Mesenchymal stem cell (in vitro differentiated cells and primary cell): Measurements from ENCODE around the gene GABRD.
A peak's percentile ranks its signal among the peaks of the same experiment; 100 is the strongest.

Experiments
- DNase-seq: peaks from one replicate; pipeline ENCODE4 v3.0.0-alpha.2; 2013
- H2AFZ ChIP-seq: one replicate; pipeline ENCODE4 v1.6.1; 2013; ENCODE audit warnings: low read depth, mild to moderate bottlenecking, control low read depth, inconsistent platforms, low read length, moderate library complexity
- H2AK5ac ChIP-seq: 2 replicates; pipeline ENCODE4 v1.6.1; 2013; ENCODE audit warnings: low read length, moderate library complexity, mild to moderate bottlenecking, inconsistent platforms; ENCODE audit not compliant: severe bottlenecking
- H2BK120ac ChIP-seq: one replicate; pipeline ENCODE4 v1.6.1; 2013; ENCODE audit warnings: low read depth, mild to moderate bottlenecking, inconsistent platforms, low read length, moderate library complexity
- H2BK12ac ChIP-seq, 2 experiments: one replicate each; pipeline ENCODE4 v1.6.1; 2013; ENCODE audit warnings: inconsistent platforms in 2 of 2, low read length in 2 of 2, mild to moderate bottlenecking in 2 of 2, moderate library complexity in 2 of 2, control low read depth in 1 of 2
- H2BK15ac ChIP-seq: one replicate; pipeline ENCODE4 v1.6.1; 2013; ENCODE audit warnings: mild to moderate bottlenecking, low read depth, inconsistent platforms; ENCODE audit not compliant: poor library complexity, severe bottlenecking
- H2BK5ac ChIP-seq: 2 replicates; pipeline ENCODE4 v1.6.1; 2013; ENCODE audit warnings: low read depth, mild to moderate bottlenecking, low read length, control low read depth, inconsistent platforms; ENCODE audit not compliant: poor library complexity, severe bottlenecking
- H3K14ac ChIP-seq, 2 experiments: one replicate each; pipeline ENCODE4 v1.6.1; 2013; ENCODE audit warnings: inconsistent platforms in 2 of 2, low read length in 2 of 2, control low read depth in 1 of 2, mild to moderate bottlenecking in 1 of 2, moderate library complexity in 1 of 2
- H3K18ac ChIP-seq, 2 experiments: one replicate each; pipeline ENCODE4 v1.6.1; 2013; ENCODE audit warnings: inconsistent platforms in 2 of 2, low read length in 2 of 2, control low read depth in 1 of 2, low read depth in 1 of 2, mild to moderate bottlenecking in 1 of 2
- H3K23ac ChIP-seq, 2 experiments: one replicate each; pipeline ENCODE4 v1.6.1; 2013; ENCODE audit warnings: inconsistent platforms in 2 of 2, low read length in 2 of 2, mild to moderate bottlenecking in 2 of 2, moderate library complexity in 2 of 2, control low read depth in 1 of 2
- H3K27ac ChIP-seq: 2 replicates; pipeline ENCODE4 v1.5.1; 2013; ENCODE audit warnings: mild to moderate bottlenecking, moderate library complexity, low read length, control low read depth, inconsistent platforms; ENCODE audit not compliant: poor library complexity, severe bottlenecking
- H3K27me3 ChIP-seq, 2 experiments: 2 replicates each; pipeline versions ENCODE4 v1.6.1 to v1.7.0; 2013; ENCODE audit warnings: low read length in 2 of 2, mild to moderate bottlenecking in 2 of 2, moderate library complexity in 2 of 2, control low read depth in 1 of 2, inconsistent platforms in 1 of 2; ENCODE audit not compliant: control insufficient read depth in 1 of 2, insufficient read depth in 1 of 2
- H3K36me3 ChIP-seq, 2 experiments: 2 replicates each; pipeline versions ENCODE4 v1.6.1 to v1.7.0; 2013; ENCODE audit warnings: low read length in 2 of 2, control low read depth in 1 of 2, inconsistent platforms in 1 of 2, low read depth in 1 of 2, mild to moderate bottlenecking in 1 of 2; ENCODE audit not compliant: insufficient read depth in 2 of 2, control insufficient read depth in 1 of 2
- H3K4ac ChIP-seq, 2 experiments: one replicate each; pipeline ENCODE4 v1.6.1; 2013; ENCODE audit warnings: inconsistent platforms in 2 of 2, low read length in 2 of 2, mild to moderate bottlenecking in 2 of 2, moderate library complexity in 2 of 2, control low read depth in 1 of 2, low read depth in 1 of 2
- H3K4me1 ChIP-seq: 2 replicates; pipeline ENCODE4 v1.6.1; 2013; ENCODE audit warnings: low read depth, low read length, control low read depth; ENCODE audit not compliant: control insufficient read depth, insufficient read depth
- H3K4me2 ChIP-seq: 2 replicates; pipeline ENCODE4 v1.6.1; 2013; ENCODE audit warnings: low read length, mild to moderate bottlenecking, inconsistent platforms; ENCODE audit not compliant: poor library complexity, severe bottlenecking
- H3K4me3 ChIP-seq, 2 experiments: 2 replicates each; pipeline versions ENCODE4 v1.5.1 to v1.7.0; 2013; ENCODE audit warnings: low read length in 2 of 2, mild to moderate bottlenecking in 2 of 2, control low read depth in 1 of 2, low read depth in 1 of 2; ENCODE audit not compliant: insufficient read depth in 1 of 2
- H3K79me1 ChIP-seq: replicated peaks from 2 replicates; pipeline ENCODE4 v1.6.1; 2013; ENCODE audit warnings: mild to moderate bottlenecking, control low read depth, low read length, inconsistent platforms; ENCODE audit not compliant: poor library complexity, severe bottlenecking
- H3K9ac ChIP-seq: 2 replicates; pipeline ENCODE4 v1.7.0; 2013; ENCODE audit warnings: mild to moderate bottlenecking, low read length, moderate library complexity
- H3K9me3 ChIP-seq: 2 replicates; pipeline ENCODE4 v1.7.0; 2013; ENCODE audit warnings: mild to moderate bottlenecking, low read length; ENCODE audit not compliant: control insufficient read depth
- H4K8ac ChIP-seq: one replicate; pipeline ENCODE4 v1.6.1; 2013; ENCODE audit warnings: inconsistent platforms, mild to moderate bottlenecking, low read length, moderate library complexity
- H4K91ac ChIP-seq: one replicate; pipeline ENCODE4 v1.6.1; 2013; ENCODE audit warnings: mild to moderate bottlenecking, low read length, inconsistent platforms
- WGBS: methylation state at CpG from one replicate; pipeline ENCODE4 v1.1.7; 2013; ENCODE audit warnings: mixed read lengths; 5-methylcytosine and 5-hydroxymethylcytosine counted together

Gene GABRD

DNA sequence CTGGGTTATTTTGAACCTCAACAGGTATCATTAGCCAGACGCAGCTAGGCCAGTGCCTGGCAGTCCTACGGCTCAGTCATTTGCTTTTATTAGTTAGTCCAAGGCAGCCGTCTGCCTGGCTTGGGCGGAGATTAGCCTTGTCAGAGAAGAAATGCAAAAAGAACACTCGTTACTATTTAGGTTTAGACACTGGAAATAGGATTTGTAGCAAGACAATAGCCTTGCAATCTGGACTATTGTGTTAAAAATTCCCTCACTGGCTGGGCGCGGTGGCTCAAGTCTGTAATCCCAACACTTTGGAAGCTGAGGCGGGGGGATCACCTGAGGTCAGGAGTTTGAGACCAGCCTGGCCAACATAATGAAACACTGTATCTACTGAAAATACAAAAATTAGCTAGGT is 20.1 kb downstream of the GABRD start:
- Histone ChIP-seq H3K18ac (no peak overlapping the region), H3K4me1 (peaks cover under 1% of the 10 kb centered on the region), H3K14ac (no peak overlapping the region), H3K9ac (no peak overlapping the region), H3K4ac (no peak overlapping the region), H2BK15ac (no peak overlapping the region), H2AK5ac (no peak overlapping the region), H3K27me3 (peaks cover 44 to 59% of the 10 kb centered on the region in 2 experiments), H2BK5ac (no peak overlapping the region), H3K36me3 (no peaks in the 10 kb centered on the region), H2BK120ac (no peak overlapping the region), H3K4me3 (no peak overlapping the region), H3K23ac (no peak overlapping the region), H3K4me2 (no peak overlapping the region), H2BK12ac (no peak overlapping the region), H2AFZ (no peak overlapping the region), H3K9me3 (peaks cover 6% of the 10 kb centered on the region), H4K91ac (no peak overlapping the region), H3K27ac (no peak overlapping the region), H4K8ac (no peak overlapping the region), H3K79me1 (no peaks in the 10 kb centered on the region)
- no peak for DNase-seq
- 81% methylated on average over 7 of the region's 8 CpGs for WGBS

DNA sequence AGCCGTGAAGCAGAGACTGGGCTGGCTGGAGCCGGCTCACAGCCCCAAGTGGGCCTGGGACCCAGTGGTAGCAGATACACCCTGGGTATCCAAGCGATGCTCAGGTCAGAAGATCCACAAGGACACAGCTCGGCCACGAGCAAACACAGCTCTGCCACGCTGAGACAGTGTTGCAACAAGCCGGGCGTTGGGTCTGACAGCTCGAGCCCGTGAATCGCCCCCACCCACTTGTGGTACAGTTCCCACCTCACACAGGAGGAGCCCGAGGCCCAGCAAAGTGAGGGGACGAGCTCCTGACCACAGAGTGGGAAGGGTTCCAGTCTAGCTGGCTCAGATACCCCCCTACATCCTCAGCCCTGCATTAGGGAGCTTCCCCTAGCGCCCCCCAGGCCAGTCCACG is 22.2 kb downstream of the GABRD start:
- H3K79me1 ChIP-seq: no peaks in the 10 kb centered on the region

DNA sequence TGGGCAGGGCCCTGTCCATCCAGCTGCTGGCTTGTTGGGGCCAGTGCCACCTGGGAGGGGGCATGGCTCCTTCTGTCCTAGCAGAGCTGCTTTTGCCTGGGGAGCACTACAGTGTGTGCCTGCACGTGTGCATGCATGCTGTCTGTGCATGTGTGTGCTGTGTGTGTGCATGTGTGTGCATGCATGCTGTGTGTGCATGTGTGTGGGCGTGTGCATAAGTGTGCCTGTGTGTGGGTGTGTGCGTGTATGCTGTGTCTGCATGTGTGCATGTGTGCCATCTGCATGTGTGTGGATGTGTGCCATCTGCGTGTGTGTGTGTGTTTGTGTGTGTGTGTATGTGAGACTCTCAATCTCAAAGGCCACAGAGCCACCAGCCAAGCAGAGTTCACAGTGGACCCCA is 22.7 kb downstream of the GABRD start:
- peak overlapping the region in 1 of 2 experiments; percentile 20 for H3K4me3 ChIP-seq

More for the DNA sequence above, 22.2 kb downstream of the GABRD start:
- Histone ChIP-seq H2AK5ac (no peak overlapping the region), H3K14ac (no peak overlapping the region), H3K4ac (no peak overlapping the region), H3K9me3 (peaks cover 6% of the 10 kb centered on the region), H3K4me1 (peaks cover 8% of the 10 kb centered on the region), H2BK5ac (no peak overlapping the region), H4K8ac (no peak overlapping the region), H2BK120ac (no peak overlapping the region), H3K18ac (no peak overlapping the region), H3K4me3 (no peak overlapping the region), H2BK15ac (no peak overlapping the region), H3K23ac (no peak overlapping the region), H3K9ac (no peak overlapping the region), H2AFZ (no peak overlapping the region), H3K36me3 (no peaks in the 10 kb centered on the region), H2BK12ac (no peak overlapping the region), H3K27ac (no peak overlapping the region), H4K91ac (no peak overlapping the region), H3K27me3 (peaks cover 46 to 61% of the 10 kb centered on the region in 2 experiments), H3K4me2 (no peak overlapping the region)
- DNase-seq: no peak
- WGBS: 89% methylated on average over 15 of the region's 15 CpGs

DNA sequence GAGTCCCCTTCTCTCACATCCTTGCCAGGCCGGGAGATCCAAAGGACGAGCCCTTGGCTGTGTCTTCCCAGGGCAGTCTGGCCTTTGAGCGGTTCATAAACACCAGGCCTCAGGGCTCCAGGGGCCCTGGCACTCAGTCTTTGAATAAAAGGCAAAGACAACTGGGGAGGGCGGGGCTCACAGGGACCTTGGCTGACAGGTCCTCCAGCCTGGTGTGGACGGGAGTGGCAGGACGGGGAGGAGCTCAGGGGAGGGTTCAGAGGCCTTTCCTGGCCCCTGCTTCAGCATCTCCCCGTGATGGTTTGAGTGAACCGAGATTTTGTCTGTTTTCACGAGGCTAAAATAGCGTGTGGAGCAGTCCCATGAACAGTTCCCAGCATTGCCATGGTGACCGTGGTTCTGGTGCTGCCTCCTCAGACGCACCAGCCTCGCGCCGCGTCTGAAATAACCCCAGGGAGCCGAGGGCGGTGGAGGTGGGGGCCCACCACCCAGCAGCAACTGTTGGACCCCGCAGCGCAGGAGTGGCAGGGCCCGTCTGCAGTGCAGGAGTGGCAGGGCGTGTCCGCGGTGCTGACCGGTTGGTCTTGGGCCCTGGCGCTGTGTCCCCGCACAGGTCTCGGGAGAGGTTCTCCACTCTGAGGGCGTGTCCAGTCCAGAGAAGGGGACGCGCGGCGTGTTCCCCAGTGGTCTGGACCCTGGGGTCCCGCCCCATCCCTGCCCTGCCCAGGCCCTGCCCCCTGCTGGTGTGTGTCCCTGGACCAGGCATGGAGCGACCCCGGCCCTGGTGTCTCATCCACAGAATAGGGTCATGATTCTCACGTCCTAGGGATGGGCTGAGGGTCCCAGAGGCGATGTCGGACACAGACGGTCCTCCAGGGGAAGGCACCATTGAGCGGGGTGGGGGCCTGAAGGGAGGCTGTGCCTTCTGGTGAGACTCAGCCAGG is 24.0 kb downstream of the GABRD start:
- H3K14ac ChIP-seq: no peak overlapping the region
- H3K79me1 ChIP-seq: no peaks in the 10 kb centered on the region
- 86% methylated on average over 41 of the region's 41 CpGs for WGBS
- H4K8ac ChIP-seq: no peak overlapping the region
- no peak overlapping the region for H3K4me2 ChIP-seq
- no peak overlapping the region for H3K23ac ChIP-seq
- H2BK15ac ChIP-seq: no peak overlapping the region
- H2BK5ac ChIP-seq: no peak overlapping the region
- no peak overlapping the region for H2BK120ac ChIP-seq
- H3K9ac ChIP-seq: no peak overlapping the region
- peaks cover 5% of the 10 kb centered on the region for H3K9me3 ChIP-seq
- H2BK12ac ChIP-seq: no peak overlapping the region
- no peak overlapping the region for H2AFZ ChIP-seq
- no peak overlapping the region for H4K91ac ChIP-seq
- H3K36me3 ChIP-seq: no peaks in the 10 kb centered on the region
- H2AK5ac ChIP-seq: no peak overlapping the region
- DNase-seq: no peak
- peaks cover 33 to 61% of the 10 kb centered on the region in 2 experiments for H3K27me3 ChIP-seq
- no peak overlapping the region for H3K4me3 ChIP-seq
- H3K4me1 ChIP-seq: peaks cover 10% of the 10 kb centered on the region
- H3K27ac ChIP-seq: no peak overlapping the region
- no peak overlapping the region for H3K18ac ChIP-seq
- no peak overlapping the region for H3K4ac ChIP-seq

More for the DNA sequence above, 22.7 kb downstream of the GABRD start:
- Histone ChIP-seq H3K9me3 (peaks cover 6% of the 10 kb centered on the region), H3K27ac (no peak overlapping the region), H3K27me3 (peaks cover 45 to 62% of the 10 kb centered on the region in 2 experiments), H3K4ac (no peak overlapping the region), H4K8ac (no peak overlapping the region), H2BK120ac (no peak overlapping the region), H3K36me3 (no peaks in the 10 kb centered on the region), H4K91ac (no peak overlapping the region), H3K23ac (no peak overlapping the region), H3K9ac (no peak overlapping the region), H2BK15ac (no peak overlapping the region), H3K4me2 (no peak overlapping the region), H2AFZ (no peak overlapping the region), H2BK5ac (no peak overlapping the region), H2AK5ac (no peak overlapping the region), H2BK12ac (peak overlapping the region in 1 of 2 experiments; percentile 17), H3K18ac (no peak overlapping the region), H3K14ac (peak overlapping the region in 1 of 2 experiments; percentile 93), H3K4me1 (peaks cover 10% of the 10 kb centered on the region), H3K79me1 (no peaks in the 10 kb centered on the region)
- DNase-seq: no peak
- 88% methylated on average over 4 of the region's 4 CpGs for WGBS
